ENCODE measurements around the gene C9.

Gene C9

DNA sequence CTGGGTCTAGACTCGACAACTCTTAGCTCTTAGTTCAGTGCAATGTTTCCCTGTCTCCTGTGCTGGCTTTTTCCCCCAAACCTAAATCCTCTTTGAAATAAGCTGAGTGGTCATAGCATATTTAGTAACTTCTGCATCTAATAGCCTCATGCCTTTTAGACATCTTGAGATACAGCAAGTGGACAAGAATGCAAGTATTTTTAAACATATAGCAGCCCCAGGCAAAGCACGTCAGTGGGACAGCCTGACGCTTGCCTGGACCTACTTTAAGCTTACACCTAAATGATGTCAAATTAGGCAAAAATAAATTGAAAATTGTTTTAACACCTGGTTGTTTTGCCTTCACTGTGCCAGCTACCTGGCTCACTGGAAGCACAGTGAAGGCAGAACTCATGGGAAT is 8.0 kb downstream of the C9 start:
- DNase-seq (ENCODE audit: extremely low spot score), result no peak
- ChIA-PET CTCF (interaction anchor here (1.2 to 1.7 kb wide), 4 partner anchors 13 to 22 kb away, joined by 3 to 8 read pairs (median 6); no protein-coding TSS in a partner anchor), POLR2A (no interaction called here)
- TF ChIP-seq, protein P1, sequence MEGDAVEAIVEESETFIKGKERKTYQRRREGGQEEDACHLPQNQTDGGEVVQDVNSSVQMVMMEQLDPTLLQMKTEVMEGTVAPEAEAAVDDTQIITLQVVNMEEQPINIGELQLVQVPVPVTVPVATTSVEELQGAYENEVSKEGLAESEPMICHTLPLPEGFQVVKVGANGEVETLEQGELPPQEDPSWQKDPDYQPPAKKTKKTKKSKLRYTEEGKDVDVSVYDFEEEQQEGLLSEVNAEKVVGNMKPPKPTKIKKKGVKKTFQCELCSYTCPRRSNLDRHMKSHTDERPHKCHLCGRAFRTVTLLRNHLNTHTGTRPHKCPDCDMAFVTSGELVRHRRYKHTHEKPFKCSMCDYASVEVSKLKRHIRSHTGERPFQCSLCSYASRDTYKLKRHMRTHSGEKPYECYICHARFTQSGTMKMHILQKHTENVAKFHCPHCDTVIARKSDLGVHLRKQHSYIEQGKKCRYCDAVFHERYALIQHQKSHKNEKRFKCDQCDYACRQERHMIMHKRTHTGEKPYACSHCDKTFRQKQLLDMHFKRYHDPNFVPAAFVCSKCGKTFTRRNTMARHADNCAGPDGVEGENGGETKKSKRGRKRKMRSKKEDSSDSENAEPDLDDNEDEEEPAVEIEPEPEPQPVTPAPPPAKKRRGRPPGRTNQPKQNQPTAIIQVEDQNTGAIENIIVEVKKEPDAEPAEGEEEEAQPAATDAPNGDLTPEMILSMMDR (IDR thresholded peaks at IDR 0.05; ENCODE audit: control extremely low read depth, extremely low read depth, low read depth, missing control alignments), result no peak

DNA sequence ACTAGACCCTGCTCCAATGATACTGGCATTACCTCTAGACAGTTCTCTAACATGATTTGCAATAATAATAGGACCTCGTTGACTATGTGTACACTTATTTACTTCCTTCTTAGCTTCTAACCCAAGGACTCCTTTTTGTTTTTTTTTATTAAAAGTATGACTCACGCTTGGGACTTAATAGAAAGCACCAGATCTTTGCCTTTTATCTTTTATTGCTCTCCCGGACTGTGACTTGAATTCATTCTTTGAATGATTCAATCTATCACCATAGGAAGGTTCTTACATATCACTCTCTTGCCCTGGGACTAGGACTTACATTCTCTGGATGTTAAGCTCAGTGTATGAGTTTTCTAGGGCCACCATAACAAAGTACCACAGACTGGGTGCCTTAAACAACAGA is 9.0 kb downstream of the C9 start:
- CTCF ChIA-PET, result interaction anchor here (1.2 to 1.7 kb wide), 3 partner anchors 14 to 23 kb away, joined by 3 to 6 read pairs (median 5); no protein-coding TSS in a partner anchor
- no peak for DNase-seq (ENCODE audit: extremely low spot score)
- TF ChIP-seq, protein P1 (IDR thresholded peaks at IDR 0.05; ENCODE audit: control extremely low read depth, extremely low read depth, low read depth, missing control alignments), result no peak
- POLR2A ChIA-PET, result no interaction called here

DNA sequence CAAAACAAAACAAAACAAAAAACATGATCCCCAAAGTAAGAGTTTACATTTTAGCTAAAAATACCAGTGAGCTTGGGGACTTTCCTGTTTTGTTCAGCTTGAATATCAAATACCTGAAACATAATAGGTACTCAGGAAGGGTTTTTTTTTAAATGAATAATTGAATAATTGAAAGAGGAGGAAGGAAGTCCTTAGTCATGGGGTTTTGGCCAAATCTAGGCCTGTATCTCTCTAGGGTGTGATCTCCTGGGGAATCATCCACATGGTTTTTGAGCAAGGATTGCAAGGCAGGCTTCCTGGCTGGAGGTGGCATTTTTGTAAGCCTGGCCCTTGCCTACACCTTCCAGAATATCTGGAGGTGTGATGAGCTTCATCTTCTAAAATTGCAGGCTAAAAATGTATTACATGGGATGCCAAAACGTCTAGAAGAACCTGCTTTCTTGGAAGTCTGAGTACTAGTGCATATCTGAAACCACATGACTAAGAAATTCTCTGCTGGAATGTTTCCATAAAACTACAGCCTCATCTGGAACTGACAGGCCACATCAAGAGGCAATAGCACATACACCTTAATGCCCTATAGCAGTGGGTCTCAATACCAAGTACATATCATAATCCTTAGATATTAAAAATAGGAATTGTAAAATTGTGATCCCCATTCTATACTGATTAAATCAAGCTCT is 10.4 kb downstream of the C9 start:
- no peak for DNase-seq (ENCODE audit: extremely low spot score)
- ChIA-PET POLR2A (no interaction called here), CTCF (interaction anchor here (0.8 to 1.2 kb wide), 2 partner anchors 9 to 49 kb away, joined by 3 to 4 read pairs; no protein-coding TSS in a partner anchor)
- TF ChIP-seq, protein P1 (IDR thresholded peaks at IDR 0.05; ENCODE audit: control extremely low read depth, extremely low read depth, low read depth, missing control alignments), result no peak

DNA sequence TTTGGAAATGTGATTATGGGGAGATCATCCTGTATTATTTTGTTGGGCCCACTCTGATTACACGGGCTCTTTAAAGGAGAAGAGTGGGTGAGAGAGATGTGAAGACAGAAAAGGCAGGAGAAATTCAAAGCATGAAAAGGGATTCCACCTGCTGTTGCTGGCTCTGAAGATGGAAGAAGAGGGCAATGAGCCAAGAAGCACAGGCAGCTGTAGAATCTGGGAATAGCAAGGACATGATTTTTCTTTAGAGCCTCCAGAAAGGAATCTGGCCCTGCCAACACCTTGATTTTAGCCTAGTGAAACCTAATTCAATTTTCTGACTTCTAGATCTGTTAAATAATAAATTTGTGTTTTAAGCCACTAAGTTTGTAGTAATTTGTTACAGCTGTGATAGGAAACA is 11.3 kb downstream of the C9 start:
- ChIA-PET CTCF (interaction anchor here (1.2 kb wide), 1 partner anchor 10 kb away, joined by 4 read pairs; no protein-coding TSS in a partner anchor), POLR2A (no interaction called here)
- TF ChIP-seq, protein P1 (IDR thresholded peaks at IDR 0.05; ENCODE audit: control extremely low read depth, extremely low read depth, low read depth, missing control alignments), result no peak
- DNase-seq (ENCODE audit: extremely low spot score), result no peak

- TF ChIP-seq, protein P1 (IDR thresholded peaks at IDR 0.05; ENCODE audit: control extremely low read depth, extremely low read depth, low read depth, missing control alignments), result no peak
- no peak for DNase-seq (ENCODE audit: extremely low spot score)
- ChIA-PET CTCF (no interaction called here), POLR2A (no interaction called here)
These were observed 12.1 kb downstream of the C9 start for GRCh38 chr5:39352170-39352569.

DNA sequence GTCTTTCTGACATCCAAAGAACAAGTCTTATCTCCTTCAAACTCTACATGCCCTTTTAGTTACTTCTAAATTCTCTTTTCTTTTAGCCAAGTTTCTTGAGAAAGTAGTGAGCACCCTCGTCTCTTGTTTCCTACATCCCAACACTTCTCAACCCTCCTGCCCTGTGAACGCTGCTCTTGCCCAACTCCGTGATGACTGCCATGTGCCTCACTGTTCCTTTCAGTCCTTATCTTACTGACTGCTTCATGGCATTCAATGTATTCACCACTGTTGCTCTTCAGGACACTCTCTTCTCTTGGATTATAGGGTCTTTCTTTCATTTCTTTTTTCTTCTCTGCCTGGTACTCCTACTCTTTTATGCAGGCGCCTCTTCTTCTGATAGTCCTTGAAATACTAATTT is 14.8 kb downstream of the C9 start:
- POLR2A ChIA-PET, result no interaction called here
- TF ChIP-seq, protein P1 (IDR thresholded peaks at IDR 0.05; ENCODE audit: control extremely low read depth, extremely low read depth, low read depth, missing control alignments), result no peak
- no peak for DNase-seq (ENCODE audit: extremely low spot score)
- CTCF ChIA-PET, result no interaction called here
